Kidney glomerular epithelial cell (primary cell): ENCODE results near the gene CARM1.
"Not testable (repeated sequence)": the region's sequence is repeated elsewhere in the genome, so short reads cannot be mapped to it uniquely, and the experiment has no call there.

Experiments
- DNase-seq: peaks from one replicate; lab custom pipeline; 2025; lab: John Stamatoyannopoulos, UW

The CARM1 gene

DNA sequence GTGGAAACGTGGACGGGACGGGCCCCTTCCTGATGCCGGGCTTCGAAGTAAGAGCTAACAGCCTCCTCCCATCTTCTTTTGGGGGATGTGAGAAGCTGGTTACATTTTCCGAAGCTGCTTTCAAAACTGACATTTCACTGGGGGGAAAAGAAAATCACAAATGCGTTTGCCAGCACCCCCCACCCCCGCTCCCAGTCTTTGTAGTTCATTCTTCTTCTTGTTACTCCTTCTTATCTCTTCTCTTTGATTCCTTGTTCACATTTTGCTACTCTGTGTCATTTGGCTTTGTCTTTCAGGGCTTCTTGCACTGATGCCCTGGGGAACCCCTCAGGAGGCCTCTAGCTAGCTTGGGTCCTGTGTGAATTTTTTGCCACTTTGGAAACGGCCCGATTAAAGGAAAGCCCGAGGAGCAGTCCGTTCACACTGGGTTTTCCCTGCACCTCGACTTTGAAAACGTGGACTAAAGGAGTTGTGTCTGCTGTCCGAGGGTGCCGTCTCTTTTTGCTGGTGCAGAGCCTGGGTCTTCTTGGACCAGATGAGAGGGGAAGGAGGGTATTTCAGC, 1.3 kb downstream of the CARM1 start:
- DNase-seq = no peak

DNA sequence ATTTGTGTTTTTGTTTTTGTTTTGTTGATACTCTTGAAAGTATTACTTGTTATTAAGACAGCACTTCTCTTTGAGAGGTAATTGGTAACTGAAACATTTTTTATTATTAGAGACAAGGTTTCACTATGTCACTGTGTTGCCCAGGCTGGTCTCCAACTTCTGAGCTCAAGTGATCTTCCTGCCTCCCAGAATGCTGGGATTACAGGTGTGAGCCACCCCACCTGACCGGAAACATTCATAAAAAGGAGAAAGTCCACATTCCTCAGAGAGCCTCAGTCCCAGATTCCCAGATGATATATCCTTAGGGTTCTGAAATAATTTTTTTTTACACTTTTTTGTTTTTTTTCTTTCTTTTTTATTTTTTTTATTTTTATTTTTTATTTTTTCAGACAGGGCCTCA, 2.7 kb downstream of the CARM1 start:
- no peak for DNase-seq

- no peak for DNase-seq
These were observed 5.3 kb downstream of the CARM1 start for GRCh38 chr19:10876459-10877240.

DNA sequence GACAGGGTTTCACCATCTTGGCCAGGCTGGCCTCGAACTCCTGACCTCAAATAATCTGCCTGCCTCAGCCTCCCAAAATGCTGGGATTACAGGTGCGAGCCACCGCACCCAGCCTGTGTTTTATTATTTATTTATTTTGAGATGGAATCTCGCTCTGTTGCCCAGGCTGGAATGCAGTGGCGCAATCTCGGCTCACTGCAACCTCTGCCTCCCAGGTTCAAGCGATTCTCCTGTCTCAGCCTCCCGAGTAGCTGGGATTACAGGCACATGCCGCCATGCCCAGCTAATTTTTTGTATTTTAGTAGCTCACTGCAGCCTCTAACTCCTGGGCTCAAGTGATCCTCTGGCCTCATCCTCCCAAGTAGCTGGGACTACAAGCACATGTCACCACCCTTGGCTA, 6.3 kb downstream of the CARM1 start:
- DNase-seq = not testable (repeated sequence)

- no peak for DNase-seq
These were observed 6.9 kb downstream of the CARM1 start for GRCh38 chr19:10878253-10878652.

DNA sequence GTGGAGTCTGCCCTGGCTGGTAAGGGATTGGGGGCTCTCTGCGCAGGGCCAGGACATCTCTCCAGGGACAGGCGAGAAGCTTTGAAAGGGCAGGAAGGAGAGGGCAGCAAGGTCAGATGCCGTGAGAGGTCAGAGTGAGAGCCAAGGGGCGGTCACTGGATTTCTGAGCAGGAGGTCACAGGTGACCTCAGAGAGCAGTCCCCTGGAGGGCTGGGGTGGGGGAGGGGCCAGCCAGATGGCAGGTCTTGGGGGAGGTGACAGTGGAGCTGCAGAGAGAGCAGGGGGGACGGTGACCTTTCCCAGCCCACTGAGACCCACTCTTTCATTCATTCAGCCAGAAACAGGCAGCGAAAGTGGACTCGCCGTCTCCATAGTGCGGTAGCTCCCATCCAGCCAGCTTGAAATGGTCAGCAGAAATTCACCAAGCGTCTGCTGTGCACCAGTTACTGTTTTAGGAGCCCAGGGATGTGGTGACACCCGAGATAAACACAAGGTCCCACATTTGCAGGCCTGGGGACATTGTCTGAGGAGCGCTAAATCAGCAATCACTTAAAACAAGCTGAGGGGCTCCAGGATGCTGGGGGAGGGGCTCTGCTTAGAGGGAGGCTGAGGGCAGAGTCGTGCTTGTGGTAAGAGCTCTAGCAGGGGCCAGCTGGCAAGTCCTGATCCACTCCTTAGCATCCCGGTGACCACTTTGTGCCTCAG, 10.2 kb downstream of the CARM1 start:
- DNase-seq = no peak

GRCh38 chr19:10882108-10882457, 10.7 kb downstream of the CARM1 start:
- DNase-seq = no peak

GRCh38 chr19:10884274-10884673, 12.9 kb downstream of the CARM1 start:
- no peak for DNase-seq

GRCh38 chr19:10885201-10886169, 14.1 kb downstream of the CARM1 start:
- no peak for DNase-seq

DNA sequence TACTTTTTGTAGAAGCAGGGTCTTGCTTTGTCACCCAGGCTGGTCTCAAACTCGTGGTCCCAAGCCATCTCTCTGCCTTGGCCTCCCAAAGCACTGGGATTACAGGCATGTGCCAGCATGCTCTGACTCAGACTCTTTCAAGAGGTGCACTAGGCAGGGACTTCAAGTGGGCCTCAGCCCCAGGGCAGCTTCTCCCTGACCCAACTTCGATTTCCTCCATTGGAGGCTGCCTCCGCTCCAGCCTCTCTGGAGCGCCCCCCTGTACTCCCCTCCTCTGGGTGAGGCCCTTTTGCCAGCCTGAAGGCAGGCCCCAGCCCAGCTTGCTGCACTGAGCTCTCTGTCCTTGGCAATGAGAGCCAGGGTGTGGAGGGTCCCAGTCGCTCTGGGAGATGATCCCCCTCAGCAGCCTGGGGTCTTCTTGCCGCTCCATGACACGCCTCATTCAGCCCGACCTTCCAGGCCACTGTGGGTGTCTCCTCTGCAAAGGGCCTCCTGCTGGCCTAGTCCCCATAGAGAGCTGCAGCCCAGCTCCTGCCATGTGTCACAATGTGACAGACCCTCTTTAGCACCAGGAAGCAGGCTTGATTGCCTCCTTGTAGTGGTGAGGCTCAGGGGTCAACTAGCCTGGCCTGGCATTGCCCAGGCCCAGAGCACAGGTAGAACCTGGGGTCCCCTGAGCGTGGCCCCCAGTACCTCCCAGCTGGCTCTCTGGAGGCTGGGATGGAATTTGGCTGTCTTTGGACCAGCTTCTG, 16.4 kb downstream of the CARM1 start:
- no peak for DNase-seq

GRCh38 chr19:10888421-10888866, 17.1 kb downstream of the CARM1 start:
- no peak for DNase-seq

DNA sequence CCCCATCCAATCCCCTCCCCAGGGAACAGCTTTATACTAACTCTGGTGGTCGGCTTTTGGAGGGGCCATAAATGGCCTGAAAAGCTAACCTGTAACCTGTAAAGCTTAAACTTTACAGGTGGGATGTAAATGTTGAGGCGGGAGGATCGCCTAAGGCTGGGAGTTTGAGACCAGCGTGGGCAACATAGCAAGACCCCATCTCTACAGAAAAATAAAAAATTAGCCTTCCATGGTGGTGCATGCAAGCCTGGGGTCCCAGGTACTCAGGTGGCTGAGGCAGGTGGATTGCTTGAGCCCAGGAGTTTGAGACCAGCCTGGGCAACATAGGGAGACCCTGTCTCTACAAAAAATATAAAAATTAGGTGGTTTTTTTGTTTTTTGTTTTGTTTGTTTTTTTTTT, 18.5 kb downstream of the CARM1 start:
- no peak for DNase-seq

DNA sequence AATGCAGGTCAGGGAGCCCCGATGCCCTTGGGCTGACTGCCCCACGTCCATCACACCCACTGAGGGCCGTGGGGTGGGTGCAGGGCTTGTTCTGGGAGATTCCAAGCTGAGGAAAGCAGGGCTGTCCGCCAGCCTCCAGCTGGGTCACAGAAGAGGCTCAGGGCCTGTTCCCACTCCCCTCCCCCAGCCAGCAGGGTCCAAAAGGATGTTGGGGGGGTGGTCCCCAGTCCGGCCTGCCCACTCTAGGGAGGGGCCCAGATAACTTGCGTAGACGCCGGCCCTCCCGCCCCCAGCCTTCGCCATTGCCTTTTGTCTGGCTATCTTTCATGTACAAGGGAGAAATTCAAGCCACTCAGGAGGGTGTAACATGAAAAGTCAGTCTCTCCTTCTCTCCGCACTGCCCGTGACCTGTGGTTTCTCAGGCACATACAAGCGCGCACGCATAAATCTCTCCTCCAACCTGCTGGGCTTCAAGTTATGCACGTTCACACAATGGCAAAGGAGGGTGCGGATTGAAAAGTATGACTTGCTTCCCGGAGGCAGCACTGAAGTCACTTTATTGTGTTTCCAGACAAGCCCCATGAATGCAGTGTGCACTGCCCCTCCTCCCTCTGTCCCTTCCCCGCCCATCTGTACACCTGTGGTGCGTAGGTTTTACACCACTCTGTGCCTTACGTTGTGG, 20.2 kb downstream of the CARM1 start:
- DNase-seq = no peak

GRCh38 chr19:10892256-10892655, 20.9 kb downstream of the CARM1 start:
- DNase-seq = no peak

GRCh38 chr19:10894911-10895213, 23.5 kb downstream of the CARM1 start:
- no peak for DNase-seq

DNA sequence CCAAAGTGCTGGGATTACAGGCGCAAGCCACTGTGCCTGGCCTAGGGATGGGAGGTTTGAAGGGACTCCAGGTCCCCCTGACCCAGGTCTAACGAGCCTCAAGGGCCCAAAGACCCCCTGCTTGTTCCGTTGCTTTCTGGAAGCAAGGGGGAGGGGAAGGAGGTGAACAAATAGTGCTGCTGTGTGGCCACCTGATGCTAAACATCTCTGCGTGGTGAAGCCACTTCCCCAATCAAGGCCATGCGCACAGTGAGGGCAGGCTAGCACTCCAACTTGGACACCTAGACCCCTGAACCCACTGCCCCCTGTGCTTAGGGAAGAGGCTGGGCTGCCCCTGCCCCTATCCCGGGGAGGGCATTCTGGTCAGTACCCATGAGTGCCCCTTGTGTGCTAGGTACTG, 24.0 kb downstream of the CARM1 start:
- no peak for DNase-seq

DNA sequence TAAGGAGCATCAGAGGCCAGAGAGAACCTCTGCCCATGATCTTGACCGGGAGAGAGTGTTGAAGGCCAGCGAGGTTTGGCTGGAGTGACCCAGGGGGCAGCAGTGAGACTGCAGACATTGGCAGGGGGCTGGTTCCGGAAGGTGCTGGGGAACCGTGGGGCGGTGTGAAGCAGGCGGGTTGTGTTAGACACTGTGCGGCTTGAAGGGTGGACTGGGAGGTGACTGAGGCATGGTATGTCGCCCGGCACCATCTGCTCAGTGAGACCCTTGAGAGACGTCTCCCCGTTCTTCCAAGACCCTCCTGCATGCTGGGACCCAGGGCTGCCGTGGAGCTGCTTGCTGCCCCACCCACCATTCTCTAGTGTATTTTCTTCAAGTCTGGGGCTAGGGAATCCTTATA, 24.6 kb downstream of the CARM1 start:
- DNase-seq = no peak

- DNase-seq = no peak
These were observed 25.6 kb downstream of the CARM1 start for GRCh38 chr19:10896851-10897526.

GRCh38 chr19:10898633-10899032, 27.3 kb downstream of the CARM1 start:
- DNase-seq = no peak

DNA sequence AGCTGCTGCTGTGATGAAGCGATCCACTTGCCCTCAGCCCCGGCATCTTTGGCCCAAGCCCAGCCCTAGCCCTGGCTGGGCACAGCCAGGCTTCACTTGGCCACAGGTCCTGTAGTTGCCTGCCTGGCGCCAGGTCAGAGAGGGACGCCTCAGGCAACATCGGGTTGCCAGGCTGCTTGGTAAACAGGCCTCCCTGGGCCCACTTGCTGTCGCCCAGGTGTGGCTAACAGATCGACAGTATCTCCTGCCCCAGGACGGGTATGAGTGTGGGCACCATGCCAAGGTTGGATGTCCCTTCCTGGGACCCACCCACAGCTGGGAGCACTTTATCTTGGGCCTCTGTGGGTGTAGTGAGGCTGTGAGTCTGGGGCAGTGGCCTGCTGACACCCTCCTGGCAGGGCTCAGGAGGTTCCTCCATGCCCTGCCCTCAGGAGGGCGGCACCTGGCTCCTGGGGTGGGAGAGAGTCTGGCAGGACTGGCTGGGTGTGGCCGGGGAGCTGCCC, 27.8 kb downstream of the CARM1 start:
- no peak for DNase-seq
